Lower leg skin (tissue), 4 donors: ENCODE data around the gene FAM167B. TPM values are rescaled to one million over a fixed set of nuclear protein-coding genes. Genes with fewer than 3 reads are reported as not detected.
"Not testable (repeated sequence)": the region's sequence is repeated elsewhere in the genome, so short reads cannot be mapped to it uniquely, and the experiment has no call there.

Source experiments
- DNase-seq, 2 donors: peaks; one replicate each; pipeline ENCODE4 v3.0.0-alpha.2; 2019; ENCODE audit warnings: low spot score in 2 of 2
- H3K4me3 ChIP-seq: fragments of 200-600 bp; sonication (generic); 2 replicates; pipeline ENCODE4 v1.5.1; 2017; ENCODE audit warnings: mild to moderate bottlenecking, low read depth; ENCODE audit not compliant: poor library complexity, severe bottlenecking
- CTCF ChIP-seq, 3 donors: fragments of 450-650 bp; IDR thresholded peaks; one replicate each; pipeline ENCODE4 v1.5.1; 2016; ENCODE audit warnings: antibody characterized with exemption in 3 of 3, mild to moderate bottlenecking in 3 of 3, moderate library complexity in 2 of 3
- POLR2A ChIP-seq, 2 donors: fragments of 450-650 bp; IDR thresholded peaks; one replicate each; pipeline ENCODE4 v1.6.1; 2016 to 2017; ENCODE audit warnings: antibody characterized with exemption in 2 of 2, mild to moderate bottlenecking in 1 of 2, moderate library complexity in 1 of 2
- WGBS, 2 donors: methylation state at CpG; one replicate each; pipeline ENCODE4 v1.1.5; 2018; 5-methylcytosine and 5-hydroxymethylcytosine counted together
- intact Hi-C: fragments of 100-400 bp; cut with DNase I; formaldehyde crosslinking; loops from one replicate; pipeline ENCODE4 v1.15.0; 2023; ENCODE audit warnings: low total_unique reads
- total RNA-seq, 4 donors: library from RNA; depleted of rRNA; stranded (reverse); fragments of >200 nt; gene quantifications; one replicate each; pipeline ENCODE4 v1.1.0, GENCODE V29; 2016

The FAM167B gene
- total RNA-seq, 4 donors from 2014 or later: 0.42 to 1.4 (median 0.51) TPM; not detected in 1

DNA sequence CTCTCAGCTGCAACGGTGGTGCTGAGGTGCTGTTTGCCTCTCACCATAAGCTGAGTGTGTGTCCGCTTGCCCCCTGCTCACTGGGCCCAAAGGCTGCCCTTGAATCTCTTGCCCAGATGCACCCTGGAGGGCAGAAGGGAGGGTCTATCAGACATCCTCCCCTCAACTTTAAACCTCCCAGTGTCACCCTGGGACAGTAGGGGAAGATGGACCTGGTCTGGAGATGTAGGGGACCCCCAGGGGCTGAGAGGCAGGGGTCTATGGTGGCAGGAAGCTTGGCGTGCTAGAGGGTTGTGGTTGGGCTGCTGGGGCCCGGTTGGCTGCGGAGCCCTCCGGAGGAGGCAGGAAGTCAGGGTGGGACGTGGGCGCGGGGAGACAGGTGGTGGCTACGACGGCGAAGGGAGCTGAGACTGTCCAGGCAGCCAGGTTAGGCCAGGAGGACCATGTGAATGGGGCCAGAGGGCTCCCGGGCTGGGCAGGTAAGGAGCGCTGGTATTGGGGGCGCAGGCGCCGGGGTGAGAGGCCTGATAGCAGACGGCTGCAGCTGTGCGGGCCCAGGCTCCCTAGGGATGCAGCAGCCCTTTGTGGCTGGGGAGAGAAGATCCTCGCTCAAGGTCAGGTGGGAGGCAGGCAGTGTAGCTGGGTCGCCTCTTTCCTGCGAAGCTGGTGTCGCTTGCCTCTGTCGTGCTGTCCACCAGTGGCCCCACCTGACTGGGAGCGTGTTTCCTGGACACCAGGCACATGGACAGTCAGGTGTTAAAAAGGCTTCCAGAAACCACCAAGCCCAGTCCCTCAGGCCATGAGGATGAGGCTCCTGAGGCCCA is 4.1 kb downstream of the FAM167B start, which contains the start of gene LCK:
LCK (plus strand) TSS at position 373 of the 824 bp plus-strand sequence. CDS start 23,065 bp downstream, outside the sequence.
- no peak within 1 kb of the TSS for H3K4me3 ChIP-seq
- intact Hi-C loops: no loop called here

DNA sequence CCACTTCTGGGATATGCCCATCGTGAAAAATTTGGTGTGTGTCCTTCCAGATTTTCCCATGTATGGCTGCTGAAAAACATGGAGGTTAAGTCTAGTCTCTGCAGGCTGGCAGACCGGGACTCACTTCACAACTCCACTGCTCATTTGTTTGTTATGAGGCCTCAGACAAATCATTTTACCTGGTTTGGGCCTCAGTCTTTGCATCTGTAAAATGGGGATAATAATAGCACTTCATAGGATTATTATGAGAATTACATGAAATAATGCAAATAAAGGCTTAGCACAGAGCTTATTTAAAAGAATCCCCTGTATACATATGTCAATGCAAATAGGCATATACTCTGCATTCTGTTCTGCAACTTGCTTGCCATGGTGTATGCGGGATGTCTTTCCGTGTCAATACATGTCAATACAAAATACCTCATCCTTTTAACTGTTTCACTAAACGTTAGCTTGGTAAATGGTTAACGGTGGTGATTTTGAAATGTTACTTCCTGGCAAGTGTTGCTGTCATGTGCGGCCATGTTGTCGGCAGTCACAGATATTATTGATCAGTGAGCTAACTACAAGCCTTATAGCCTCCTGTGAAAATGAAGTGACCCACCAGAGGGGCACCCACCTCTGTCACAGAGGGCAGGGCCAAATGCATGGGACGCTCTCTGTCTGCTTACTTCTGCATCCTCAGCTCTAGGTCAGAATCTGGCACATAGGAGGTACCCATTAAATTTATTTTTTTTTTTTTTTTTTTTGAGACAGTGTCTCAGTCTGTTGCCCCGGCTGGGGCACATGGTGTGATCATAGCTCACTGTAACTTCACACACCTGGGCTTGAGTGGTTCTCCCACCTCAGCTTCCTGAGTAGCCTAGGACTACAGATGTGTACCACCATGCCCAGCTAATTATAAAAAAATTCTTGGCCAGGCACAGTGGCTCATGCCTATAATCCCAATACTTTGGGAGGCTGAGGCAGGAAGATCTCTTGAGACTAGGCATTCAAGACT is 8.3 kb downstream of the FAM167B start:
- TF ChIP-seq CTCF (IDR thresholded peaks at IDR 0.05): no peak
- no peak for TF ChIP-seq POLR2A (IDR thresholded peaks at IDR 0.05)
- intact Hi-C loops: no loop called here
- H3K4me3 ChIP-seq: no peak overlapping the region
- 77 to 87% methylated on average over 10 of the region's 10 CpGs for WGBS, 2 donors
- no peak for DNase-seq

More for the DNA sequence above, 4.1 kb downstream of the FAM167B start, which contains the start of gene LCK:
- TF ChIP-seq POLR2A (IDR thresholded peaks at IDR 0.05) (no peak), CTCF (IDR thresholded peaks at IDR 0.05) (no peak)
- 89% methylated on average over 25 of the region's 25 CpGs for WGBS, 2 donors
- no peak for DNase-seq

DNA sequence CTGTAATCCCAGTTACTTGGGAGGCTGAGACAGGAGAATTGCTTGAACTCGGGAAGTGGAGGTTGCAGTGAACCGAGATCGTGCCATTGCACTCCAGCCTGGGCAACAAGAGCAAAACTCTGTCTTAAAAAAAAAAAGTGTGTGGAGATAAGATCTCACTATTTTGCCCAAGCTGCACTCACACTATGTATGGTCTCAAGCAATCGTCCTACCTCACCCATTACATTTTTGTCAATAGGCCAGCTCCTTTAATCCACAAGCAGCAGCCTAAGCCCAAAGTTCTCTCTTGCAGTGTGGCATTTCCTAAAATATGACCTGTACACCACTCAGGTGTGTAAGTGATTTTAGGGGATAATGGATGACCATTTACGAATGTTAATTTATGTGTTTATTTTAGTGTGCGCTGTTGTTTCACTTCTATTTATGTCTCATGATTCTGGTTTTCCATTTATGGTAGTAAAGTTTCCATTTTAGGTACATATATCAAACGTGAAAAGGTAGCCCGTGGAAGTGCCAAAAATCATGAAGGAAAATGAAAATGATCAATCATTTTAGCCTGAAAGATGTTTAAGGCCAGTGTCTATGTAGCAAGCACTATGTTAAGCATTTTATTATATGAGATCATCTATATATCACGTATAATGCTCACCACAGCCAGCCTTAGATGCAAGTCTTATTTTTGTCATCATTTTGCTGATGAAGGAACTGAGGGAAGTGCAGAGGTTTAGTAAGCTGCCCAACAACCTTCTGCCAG is 9.6 kb downstream of the FAM167B start:
- H3K4me3 ChIP-seq: no peak overlapping the region
- DNase-seq: no peak
- no peak for TF ChIP-seq CTCF (IDR thresholded peaks at IDR 0.05)
- no peak for TF ChIP-seq POLR2A (IDR thresholded peaks at IDR 0.05)
- intact Hi-C loops: no loop called here
- 72 to 81% methylated on average over 9 of the region's 9 CpGs for WGBS, 2 donors

DNA sequence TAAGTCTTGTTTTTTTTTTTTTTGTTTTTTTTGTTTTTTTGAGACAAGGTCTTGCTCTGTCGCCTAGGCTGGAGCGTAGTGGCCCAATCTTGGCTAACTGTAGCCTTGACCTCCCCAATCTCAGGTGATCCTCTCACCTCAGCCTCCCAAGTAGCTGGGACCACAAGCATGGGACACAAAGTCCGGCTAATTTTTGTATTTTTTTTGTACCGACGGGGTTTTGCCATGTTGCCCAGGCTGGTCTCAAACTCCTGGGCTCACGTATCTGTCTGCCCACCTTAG is 10.1 kb downstream of the FAM167B start:
- intact Hi-C loops: no loop called here
- 87 to 88% methylated on average over 6 of the region's 6 CpGs for WGBS, 2 donors
- no peak overlapping the region for H3K4me3 ChIP-seq
- no peak for DNase-seq
- TF ChIP-seq CTCF (IDR thresholded peaks at IDR 0.05) (no peak), POLR2A (IDR thresholded peaks at IDR 0.05) (no peak)

DNA sequence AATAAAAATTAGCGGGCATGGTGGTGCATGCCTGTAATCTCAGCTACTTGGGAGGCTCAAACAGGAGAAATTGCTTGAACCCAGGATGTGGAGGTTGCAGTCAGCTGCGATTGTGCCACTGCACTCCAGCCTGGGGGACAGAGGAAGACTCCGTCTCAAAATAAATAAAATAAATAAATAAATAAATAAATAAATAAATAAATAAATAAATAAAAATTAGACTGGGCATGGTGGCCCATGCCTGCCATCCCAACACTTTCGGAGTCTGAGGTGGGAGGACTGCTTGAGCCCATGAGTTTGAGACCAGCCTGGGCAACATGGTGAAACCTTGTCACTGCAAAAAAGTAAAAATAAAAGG is 16.2 kb downstream of the FAM167B start:
- WGBS, 2 donors: 94% methylated on average over 4 of the region's 4 CpGs
- not testable (repeated sequence) for DNase-seq

More for the DNA sequence above, 16.2 kb downstream of the FAM167B start:
- H3K4me3 ChIP-seq, intact Hi-C loops: not testable (repeated sequence)
